Fibroblast of lung (primary cell): ENCODE results near the gene NCR3LG1. TPM values are rescaled to one million over a fixed set of nuclear protein-coding genes. Genes with fewer than 3 reads are reported as not detected.
"Not testable (repeated sequence)": the region's sequence is repeated elsewhere in the genome, so short reads cannot be mapped to it uniquely, and the experiment has no call there.

Experiments used
- DNase-seq, 2 donors: peaks; one replicate each; pipeline versions ENCODE4 v3.0.0 to v3.0.0-alpha.2; 2010; ENCODE audit warnings: low read depth in 2 of 2
- H2AFZ ChIP-seq: 2 replicates; pipeline ENCODE4 v1.5.1; 2012; ENCODE audit warnings: low read length, control low read depth, inconsistent platforms
- H3K27ac ChIP-seq: 2 replicates; pipeline ENCODE4 v1.5.1; 2011; ENCODE audit warnings: low read length, control low read depth; ENCODE audit not compliant: insufficient read depth
- H3K27me3 ChIP-seq: 2 replicates; pipeline ENCODE4 v1.5.1; 2011; ENCODE audit warnings: mild to moderate bottlenecking, low read length; ENCODE audit not compliant: control insufficient read depth, insufficient read depth
- H3K36me3 ChIP-seq: 2 replicates; pipeline ENCODE4 v1.5.1; 2011; ENCODE audit warnings: low read length; ENCODE audit not compliant: control insufficient read depth, insufficient read depth
- H3K4me1 ChIP-seq: 2 replicates; pipeline ENCODE4 v1.5.1; 2011; ENCODE audit warnings: low read length; ENCODE audit not compliant: control insufficient read depth, insufficient read depth; ENCODE audit errors: extremely low read depth
- H3K4me2 ChIP-seq: 2 replicates; pipeline ENCODE4 v1.5.1; 2011; ENCODE audit warnings: low read length, control low read depth; ENCODE audit not compliant: insufficient read depth; ENCODE audit errors: extremely low read depth
- H3K4me3 ChIP-seq, 4 experiments: fragments of 200-600 bp in 1 of 4; sonication (generic) in 1 of 4; replicated peaks in 1 of 4; 2 replicates each; pipeline ENCODE4 v1.5.1; 2011 to 2016; ENCODE audit warnings: low read length in 4 of 4, low read depth in 3 of 4, mild to moderate bottlenecking in 3 of 4, control low read depth in 2 of 4, inconsistent platforms in 1 of 4, mixed read lengths in 1 of 4; ENCODE audit not compliant: insufficient read depth in 1 of 4; ENCODE audit errors: control extremely low read depth in 1 of 4
- H3K79me2 ChIP-seq: 2 replicates; pipeline ENCODE4 v1.5.1; 2012; ENCODE audit warnings: mild to moderate bottlenecking, low read length, inconsistent platforms; ENCODE audit not compliant: control insufficient read depth, insufficient read depth
- H3K9ac ChIP-seq: 2 replicates; pipeline ENCODE4 v1.5.1; 2011; ENCODE audit warnings: mild to moderate bottlenecking, low read length, control low read depth; ENCODE audit not compliant: insufficient read depth
- H3K9me3 ChIP-seq: 2 replicates; pipeline ENCODE4 v1.5.1; 2012; ENCODE audit warnings: low read depth, low read length; ENCODE audit not compliant: control insufficient read depth, insufficient read depth
- H4K20me1 ChIP-seq: 2 replicates; pipeline ENCODE4 v1.5.1; 2011; ENCODE audit warnings: low read length; ENCODE audit not compliant: control insufficient read depth, insufficient read depth; ENCODE audit errors: extremely low read depth
- EZH2 ChIP-seq: IDR thresholded peaks from 2 replicates; pipeline ENCODE4 v1.5.1; 2012; ENCODE audit warnings: low read length, control low read depth, mild to moderate bottlenecking; ENCODE audit errors: missing control alignments
- polyA plus RNA-seq, 2 donors: library from polyadenylated mRNA; depleted of rRNA in 1 of 2; stranded (reverse) in 1 of 2; unstranded in 1 of 2; fragments of >200 nt; gene quantifications; 2 replicates each; pipeline ENCODE4 v1.2.1, GENCODE V29; 2011 to 2012; ENCODE audit warnings: missing spikeins in 1 of 2
- total RNA-seq: library from RNA; depleted of rRNA; stranded (reverse); fragments of >200 nt; gene quantifications from 2 replicates; pipeline ENCODE4 v1.2.1, GENCODE V29; 2014
- TF ChIP-seq, protein P1 (sequence below), 2 donors: IDR thresholded peaks in 1 of 2; conservative IDR thresholded peaks in 1 of 2; 1 replicate in 1 of 2; 2 replicates in 1 of 2; pipeline ENCODE4 v1.5.1; 2011 to 2012; ENCODE audit warnings: low read length in 2 of 2, control low read depth in 1 of 2, inconsistent platforms in 1 of 2, low read depth in 1 of 2, mild to moderate bottlenecking in 1 of 2

The NCR3LG1 gene
- total and polyA plus RNA-seq, 2 donors (not counting 1 experiment from before 2014, with no cell fraction given) = 4.5 to 6.0 TPM

GRCh38 chr11:17421781-17422180 lies 70.2 kb downstream of the NCR3LG1 start:
- no peak overlapping the region for H3K4me2 ChIP-seq
- H2AFZ ChIP-seq = no peak overlapping the region
- peaks cover 4% of the 10 kb centered on the region for H3K27me3 ChIP-seq
- H3K79me2 ChIP-seq = no peaks in the 10 kb centered on the region
- no peak overlapping the region for H3K9ac ChIP-seq
- no peaks in the 10 kb centered on the region for H3K36me3 ChIP-seq
- no peak for TF ChIP-seq EZH2
- TF ChIP-seq, protein P1, sequence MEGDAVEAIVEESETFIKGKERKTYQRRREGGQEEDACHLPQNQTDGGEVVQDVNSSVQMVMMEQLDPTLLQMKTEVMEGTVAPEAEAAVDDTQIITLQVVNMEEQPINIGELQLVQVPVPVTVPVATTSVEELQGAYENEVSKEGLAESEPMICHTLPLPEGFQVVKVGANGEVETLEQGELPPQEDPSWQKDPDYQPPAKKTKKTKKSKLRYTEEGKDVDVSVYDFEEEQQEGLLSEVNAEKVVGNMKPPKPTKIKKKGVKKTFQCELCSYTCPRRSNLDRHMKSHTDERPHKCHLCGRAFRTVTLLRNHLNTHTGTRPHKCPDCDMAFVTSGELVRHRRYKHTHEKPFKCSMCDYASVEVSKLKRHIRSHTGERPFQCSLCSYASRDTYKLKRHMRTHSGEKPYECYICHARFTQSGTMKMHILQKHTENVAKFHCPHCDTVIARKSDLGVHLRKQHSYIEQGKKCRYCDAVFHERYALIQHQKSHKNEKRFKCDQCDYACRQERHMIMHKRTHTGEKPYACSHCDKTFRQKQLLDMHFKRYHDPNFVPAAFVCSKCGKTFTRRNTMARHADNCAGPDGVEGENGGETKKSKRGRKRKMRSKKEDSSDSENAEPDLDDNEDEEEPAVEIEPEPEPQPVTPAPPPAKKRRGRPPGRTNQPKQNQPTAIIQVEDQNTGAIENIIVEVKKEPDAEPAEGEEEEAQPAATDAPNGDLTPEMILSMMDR (conservative IDR thresholded peaks at IDR 0.05 in 1 of 2, IDR thresholded peaks at IDR 0.05 in 1 of 2; ENCODE audit: low read depth in 1 of 2, low read length in 2 of 2) = no peak
- no peaks in the 10 kb centered on the region for H3K4me1 ChIP-seq
- H3K9me3 ChIP-seq = no peaks in the 10 kb centered on the region
- no peaks in the 10 kb centered on the region for H4K20me1 ChIP-seq
- no peak overlapping the region for H3K27ac ChIP-seq
- no peak for DNase-seq
- H3K4me3 ChIP-seq = no peak overlapping the region

DNA sequence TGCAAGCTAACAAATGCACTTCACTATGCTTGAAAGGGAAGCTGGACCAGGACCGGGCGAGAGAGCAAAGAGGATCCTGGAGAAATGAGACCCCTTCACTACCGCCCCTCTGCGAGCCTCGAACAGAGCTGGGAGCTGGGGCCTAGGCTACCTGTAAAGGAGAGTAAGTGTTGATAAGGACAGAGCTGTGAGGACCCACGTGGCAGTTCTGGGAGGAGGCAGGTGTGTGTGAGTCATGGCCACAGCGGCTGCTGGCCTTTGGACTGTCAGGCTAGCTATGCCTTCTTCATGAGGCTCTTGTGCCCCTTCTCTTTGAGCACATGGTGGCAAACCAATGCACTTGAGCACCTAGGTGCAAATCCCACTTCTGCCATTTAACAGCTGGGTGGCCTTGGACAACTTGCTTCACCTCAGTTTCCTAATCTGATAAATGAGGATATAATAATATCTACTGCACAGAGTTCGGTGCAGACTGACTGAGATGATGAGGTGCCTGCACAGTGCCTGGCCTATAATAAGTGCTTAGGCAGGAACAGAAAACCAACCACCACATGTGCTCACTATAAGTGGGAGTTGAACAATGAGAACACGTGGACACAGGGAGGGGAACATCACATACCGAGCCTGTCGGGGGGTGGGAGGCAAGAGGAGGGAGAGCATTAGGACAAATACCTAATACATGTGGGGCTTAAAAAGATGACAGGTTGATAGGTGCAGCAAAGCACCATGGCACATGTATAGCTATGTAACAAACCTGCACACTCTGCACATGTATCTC lies 72.1 kb downstream of the NCR3LG1 start:
- H3K27me3 ChIP-seq = no peaks in the 10 kb centered on the region
- no peak for DNase-seq
- H3K4me1 ChIP-seq = no peaks in the 10 kb centered on the region
- no peak for TF ChIP-seq EZH2
- TF ChIP-seq, protein P1 (conservative IDR thresholded peaks at IDR 0.05 in 1 of 2, IDR thresholded peaks at IDR 0.05 in 1 of 2; ENCODE audit: low read depth in 1 of 2, low read length in 2 of 2) = no peak
- no peak overlapping the region for H3K27ac ChIP-seq
- H3K9me3 ChIP-seq = no peaks in the 10 kb centered on the region
- H2AFZ ChIP-seq = no peak overlapping the region
- no peaks in the 10 kb centered on the region for H3K36me3 ChIP-seq
- H4K20me1 ChIP-seq = no peaks in the 10 kb centered on the region
- H3K4me3 ChIP-seq = no peak overlapping the region
- H3K9ac ChIP-seq = no peak overlapping the region
- H3K79me2 ChIP-seq = no peaks in the 10 kb centered on the region
- H3K4me2 ChIP-seq = no peak overlapping the region

DNA sequence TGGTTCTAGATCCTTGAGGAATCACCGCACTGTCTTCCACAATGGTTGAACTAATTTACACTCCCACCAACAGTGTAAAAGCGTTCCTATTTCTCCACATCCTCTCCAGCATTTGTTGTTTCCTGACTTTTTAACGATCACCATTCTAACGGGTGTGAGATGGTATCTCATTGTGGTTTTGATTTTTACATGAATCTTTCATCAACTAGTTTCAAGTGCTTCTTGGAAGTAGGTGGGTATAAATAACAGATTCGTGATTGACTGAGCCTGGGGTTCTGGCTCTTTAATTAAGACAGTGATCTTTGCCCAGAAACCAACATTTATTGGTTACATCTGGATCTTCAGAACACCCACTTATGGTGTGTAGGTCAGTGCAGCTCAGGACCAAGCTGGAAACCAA lies 74.6 kb downstream of the NCR3LG1 start:
- H3K4me3 ChIP-seq, H3K27ac ChIP-seq, DNase-seq, H4K20me1 ChIP-seq, H3K36me3 ChIP-seq, H3K79me2 ChIP-seq, H2AFZ ChIP-seq, H3K4me1 ChIP-seq, H3K9ac ChIP-seq, H3K4me2 ChIP-seq, H3K9me3 ChIP-seq, H3K27me3 ChIP-seq: not testable (repeated sequence)

Other genes starting within 250 kb of the NCR3LG1 start
- gene PIK3C2A, start 143.8 kb upstream of the NCR3LG1 start, total RNA-seq = 38.0 and 39.8 TPM in 2 replicates
- gene PIK3C2A, start 143.8 kb upstream of the NCR3LG1 start, polyA plus RNA-seq = 32.5 and 45.4 TPM in 2 replicates
- 158 and 176 TPM in 2 replicates for gene NUCB2, start 75.1 kb upstream of the NCR3LG1 start, total RNA-seq
- 164 and 177 TPM in 2 replicates for gene NUCB2, start 75.1 kb upstream of the NCR3LG1 start, polyA plus RNA-seq
- not detected in 2 replicates for gene KCNJ11, start 36.9 kb downstream of the NCR3LG1 start, total RNA-seq
- not detected in 2 replicates for gene KCNJ11, start 36.9 kb downstream of the NCR3LG1 start, polyA plus RNA-seq
- gene ABCC8, start 125.0 kb downstream of the NCR3LG1 start, total RNA-seq = not detected in 2 replicates
- gene ABCC8, start 125.0 kb downstream of the NCR3LG1 start, polyA plus RNA-seq = not detected in 2 replicates
- gene USH1C, start 192.6 kb downstream of the NCR3LG1 start, total RNA-seq = not detected in 2 replicates
- gene USH1C, start 192.6 kb downstream of the NCR3LG1 start, polyA plus RNA-seq = not detected in 2 replicates
- gene OTOG, start 195.5 kb downstream of the NCR3LG1 start, total RNA-seq = not detected in 2 replicates
- gene OTOG, start 195.5 kb downstream of the NCR3LG1 start, polyA plus RNA-seq = not detected in 2 replicates